DMS53 treated with DMSO at 0.1 percent for 48 hours (cell line): ENCODE measurements around the gene CCDC74A.
"Not testable (repeated sequence)": the region's sequence is repeated elsewhere in the genome, so short reads cannot be mapped to it uniquely, and the experiment has no call there.

Experiments
- DNase-seq: peaks from one replicate; lab custom pipeline; 2025; ENCODE audit not compliant: unreplicated experiment; lab: John Stamatoyannopoulos, UW

The CCDC74A gene

GRCh38 chr2:131498321-131498973 is 29.2 kb upstream of the CCDC74A start:
- DNase-seq = not testable (repeated sequence)

- not testable (repeated sequence) for DNase-seq
Measured at GRCh38 chr2:131503587-131503986, 24.1 kb upstream of the CCDC74A start.

- not testable (repeated sequence) for DNase-seq
Measured at GRCh38 chr2:131504082-131504750, 23.5 kb upstream of the CCDC74A start.

- no peak for DNase-seq
Measured at GRCh38 chr2:131509615-131510014, 18.1 kb upstream of the CCDC74A start.

GRCh38 chr2:131511291-131511968 is 16.3 kb upstream of the CCDC74A start:
- not testable (repeated sequence) for DNase-seq

GRCh38 chr2:131511969-131512870 is 15.5 kb upstream of the CCDC74A start:
- not testable (repeated sequence) for DNase-seq

GRCh38 chr2:131514408-131515166 is 13.1 kb upstream of the CCDC74A start:
- DNase-seq = not testable (repeated sequence)

- not testable (repeated sequence) for DNase-seq
Measured at GRCh38 chr2:131515235-131515634, 12.5 kb upstream of the CCDC74A start.

GRCh38 chr2:131516011-131516410 is 11.7 kb upstream of the CCDC74A start:
- DNase-seq = no peak

- not testable (repeated sequence) for DNase-seq
Measured at GRCh38 chr2:131516621-131517020, 11.1 kb upstream of the CCDC74A start.

GRCh38 chr2:131517106-131517831 is 10.4 kb upstream of the CCDC74A start:
- DNase-seq = no peak

- DNase-seq = not testable (repeated sequence)
Measured at GRCh38 chr2:131517856-131518255, 9.8 kb upstream of the CCDC74A start.

GRCh38 chr2:131518531-131518930 is 9.2 kb upstream of the CCDC74A start:
- not testable (repeated sequence) for DNase-seq

- no peak for DNase-seq
Measured at GRCh38 chr2:131519466-131519865, 8.2 kb upstream of the CCDC74A start.

GRCh38 chr2:131519871-131520470 is 7.7 kb upstream of the CCDC74A start:
- DNase-seq = not testable (repeated sequence)

- no peak for DNase-seq
Measured at GRCh38 chr2:131520526-131520925, 7.2 kb upstream of the CCDC74A start.

- DNase-seq = not testable (repeated sequence)
Measured at GRCh38 chr2:131521524-131521923, 6.2 kb upstream of the CCDC74A start.

GRCh38 chr2:131521961-131522781 is 5.5 kb upstream of the CCDC74A start:
- DNase-seq = no peak
